Transverse colon (tissue), 3 donors: Measurements from ENCODE around the gene MT1H.

Source experiments
- CTCF ChIP-seq, 5 experiments: fragments of 200-600 bp in 3 of 5; fragments of 450-650 bp in 2 of 5; sonication (generic) in 3 of 5; IDR thresholded peaks; 1 replicate in 2 of 5; 2 replicates in 3 of 5; pipeline ENCODE4 v1.5.1; 2016 to 2017; ENCODE audit warnings: antibody characterized with exemption in 5 of 5, inconsistent platforms in 3 of 5, mild to moderate bottlenecking in 2 of 5, moderate library complexity in 1 of 5
- EP300 ChIP-seq: sonication (generic); formaldehyde crosslinking; IDR thresholded peaks from one replicate; pipeline ENCODE4 v1.6.1; 2017; ENCODE audit warnings: antibody characterized with exemption, low read depth
- POLR2A ChIP-seq: fragments of 450-650 bp; IDR thresholded peaks from one replicate; pipeline ENCODE4 v1.6.1; 2016; ENCODE audit warnings: antibody characterized with exemption, mild to moderate bottlenecking, moderate library complexity

- TF ChIP-seq POLR2A (no peak), CTCF (IDR thresholded peaks at IDR 0.05) (no peak), EP300 (no peak)
Observed at GRCh38 chr16:56634715-56635440, 34.7 kb upstream of the MT1H start.
